HG02943 (cell line): ENCODE data around the gene ANXA9.

Experiments used
- ATAC-seq: cut with Tn5 transposase; IDR thresholded peaks from one replicate; pipeline ENCODE4 v1.9.1; 2021; ENCODE audit warnings: mild to moderate bottlenecking, low read depth, moderate library complexity; ENCODE audit not compliant: unreplicated experiment

The ANXA9 gene

GRCh38 chr1:151002611-151003010 is 20.5 kb downstream of the ANXA9 start:
- ATAC-seq: no peak

- no peak for ATAC-seq
These were observed 21.1 kb downstream of the ANXA9 start for GRCh38 chr1:151003180-151003579.

GRCh38 chr1:151005729-151006319 is 23.7 kb downstream of the ANXA9 start:
- ATAC-seq: no peak

GRCh38 chr1:151006327-151007052 is 24.4 kb downstream of the ANXA9 start, which contains the start of gene MINDY1:
Gene MINDY1 (minus strand): TSS chr1:151006902. CDS start chr1:151002617, 4,285 bp downstream.
- no peak for ATAC-seq

GRCh38 chr1:151007853-151008243 is 25.8 kb downstream of the ANXA9 start:
- ATAC-seq: no peak

- ATAC-seq: no peak
These were observed 26.4 kb downstream of the ANXA9 start, which contains the start of gene PRUNE1 for GRCh38 chr1:151008244-151009205. Gene PRUNE1 (plus strand): TSS chr1:151008449. CDS start chr1:151008633, 184 bp downstream.

GRCh38 chr1:151009206-151009587 is 27.1 kb downstream of the ANXA9 start:
- no peak for ATAC-seq

- no peak for ATAC-seq
These were observed 27.7 kb downstream of the ANXA9 start for GRCh38 chr1:151009674-151010345.

GRCh38 chr1:151010346-151010726 is 28.2 kb downstream of the ANXA9 start:
- no peak for ATAC-seq

- no peak for ATAC-seq
These were observed 29.2 kb downstream of the ANXA9 start for GRCh38 chr1:151011154-151011850.

GRCh38 chr1:151012684-151013471 is 30.8 kb downstream of the ANXA9 start:
- ATAC-seq: no peak

GRCh38 chr1:151013518-151013917 is 31.4 kb downstream of the ANXA9 start:
- no peak for ATAC-seq

- no peak for ATAC-seq
These were observed 42.6 kb downstream of the ANXA9 start for GRCh38 chr1:151024540-151025146.

- ATAC-seq: no peak
These were observed 44.4 kb downstream of the ANXA9 start for GRCh38 chr1:151026460-151026859.

GRCh38 chr1:151032164-151032563 is 50.1 kb downstream of the ANXA9 start:
- ATAC-seq: no peak

GRCh38 chr1:151035167-151035566 is 53.1 kb downstream of the ANXA9 start:
- ATAC-seq: no peak

- ATAC-seq: no peak
These were observed 54.3 kb downstream of the ANXA9 start, which contains the start of gene BNIPL for GRCh38 chr1:151036356-151036755. Gene BNIPL (plus strand): TSS chr1:151036586. CDS start chr1:151036726, 140 bp downstream.

GRCh38 chr1:151037032-151037431 is 54.9 kb downstream of the ANXA9 start:
- no peak for ATAC-seq

- no peak for ATAC-seq
These were observed 57.4 kb downstream of the ANXA9 start for GRCh38 chr1:151039521-151039920.
